Bladder microvascular endothelial cell (primary cell): ENCODE results near the gene SFTPD. TPM values are rescaled to one million over a fixed set of nuclear protein-coding genes. Genes with fewer than 3 reads are reported as not detected.

Source experiments
- total RNA-seq: library from RNA; depleted of rRNA; stranded (reverse); fragments of >200 nt; gene quantifications from 2 replicates; pipeline ENCODE4 v1.2.3, GENCODE V29; 2014

Gene SFTPD
- not detected in 2 replicates for total RNA-seq

DNA sequence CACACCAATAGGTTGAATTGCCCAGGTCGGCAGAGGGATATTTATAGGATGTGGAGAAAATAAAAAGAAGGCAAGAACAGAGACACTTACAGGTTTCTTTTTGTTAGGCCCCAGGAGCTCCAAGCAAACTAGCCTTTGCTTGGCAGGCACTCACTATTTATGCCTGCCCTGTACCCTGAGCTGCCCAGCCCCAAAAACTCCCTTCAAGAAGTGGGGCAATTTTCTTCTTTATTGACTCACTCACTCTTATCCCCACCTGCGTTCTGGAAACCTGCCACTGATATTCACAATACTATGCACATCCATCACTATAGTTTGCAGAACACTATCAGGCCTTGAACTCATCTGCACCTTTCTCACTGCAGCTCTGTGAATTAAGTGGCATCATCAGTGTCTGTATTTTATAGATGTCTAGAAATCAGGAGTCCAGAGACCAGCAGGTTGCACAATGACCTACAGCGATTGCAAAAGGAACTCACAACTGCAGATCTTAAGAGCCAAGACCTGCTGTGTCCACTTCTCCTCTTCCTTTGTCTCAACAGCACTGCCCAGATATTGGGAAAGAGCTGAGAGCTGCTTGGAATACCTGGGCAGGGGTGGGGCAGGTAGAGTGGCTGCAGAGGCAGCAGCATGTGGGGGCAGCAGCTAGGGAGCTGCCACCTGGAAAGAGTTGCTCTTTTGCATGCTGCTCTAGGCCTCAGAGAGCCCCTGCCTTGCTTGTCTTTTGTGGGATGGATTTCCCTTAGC is at the start of gene SFTPD:
TSS of gene SFTPD (minus strand) at position 130 of the 747 bp plus-strand sequence. CDS start 2,446 bp downstream, outside the sequence.

Other genes with a start within 250 kb of the SFTPD start
- 0.16 and 0.25 TPM in 2 replicates for gene NUTM2B, start 245.9 kb downstream of the SFTPD start, total RNA-seq
- under 0.01 TPM in 1 of 2 replicates, not detected in the other for gene NUTM2E, start 122.4 kb downstream of the SFTPD start, total RNA-seq
- 2.8 and 6.2 TPM in 2 replicates for gene TMEM254, start 129.6 kb upstream of the SFTPD start, total RNA-seq
- gene PLAC9, start 183.6 kb upstream of the SFTPD start, total RNA-seq, result 0.19 and 0.32 TPM in 2 replicates